B cell (primary cell): Measurements from ENCODE around the gene ARMC12. TPM values are rescaled to one million over a fixed set of nuclear protein-coding genes. Genes with fewer than 3 reads are reported as not detected.

Experiments used
- ATAC-seq: fragments of 200-7000 bp; cut with Tn5 transposase; one replicate; pipeline ENCODE4 v1.10.0; 2021; ENCODE audit warnings: low read depth, mild to moderate bottlenecking, moderate number of reproducible peaks, moderate library complexity
- CTCF ChIA-PET: fragments of 350-600 bp; sonication (Branson Sonifier 250); formaldehyde crosslinking; loops from one replicate; lab custom pipeline; 2021; ENCODE audit warnings: antibody characterized with exemption, inconsistent platforms; lab: Charles Lee
- POLR2A ChIA-PET: fragments of 350-600 bp; sonication (Branson Sonifier 250); formaldehyde crosslinking; loops from one replicate; lab custom pipeline; 2021; ENCODE audit warnings: antibody characterized with exemption; lab: Charles Lee
- DNase-seq: peaks from one replicate; pipeline ENCODE4 v3.0.0; 2013
- H2AFZ ChIP-seq: 2 replicates; pipeline ENCODE4 v1.6.1; 2012; ENCODE audit warnings: mild to moderate bottlenecking, low read depth, low read length; ENCODE audit not compliant: insufficient read depth, poor library complexity, severe bottlenecking
- H3K27ac ChIP-seq, 2 donors: 1 replicate in 1 of 2; 2 replicates in 1 of 2; pipeline ENCODE4 v1.5.1; 2012 to 2013; ENCODE audit warnings: low read length in 2 of 2, mild to moderate bottlenecking in 2 of 2, moderate library complexity in 1 of 2
- H3K27me3 ChIP-seq, 4 experiments: fragments of 200-600 bp in 1 of 4; sonication (generic) in 1 of 4; replicated peaks in 1 of 4; 1 replicate in 2 of 4; 2 replicates in 2 of 4; pipeline versions ENCODE4 v1.6.1 to v1.7.0; 2013 to 2016; ENCODE audit warnings: low read length in 3 of 4, mild to moderate bottlenecking in 2 of 4, mixed read lengths in 1 of 4, moderate library complexity in 1 of 4; ENCODE audit not compliant: insufficient read depth in 4 of 4, control insufficient read depth in 3 of 4; ENCODE audit errors: control extremely low read depth in 1 of 4
- H3K36me3 ChIP-seq, 2 experiments: replicated peaks in 1 of 2; 1 replicate in 1 of 2; 2 replicates in 1 of 2; pipeline versions ENCODE4 v1.6.1 to v1.7.1; 2013; ENCODE audit warnings: low read length in 1 of 2; ENCODE audit not compliant: insufficient read depth in 2 of 2, control insufficient read depth in 1 of 2; ENCODE audit errors: control extremely low read depth in 1 of 2, extremely low read depth in 1 of 2
- H3K4me1 ChIP-seq, 2 donors: fragments of 200-600 bp in 1 of 2; sonication (generic) in 1 of 2; 1 replicate in 1 of 2; 2 replicates in 1 of 2; pipeline versions ENCODE4 v1.5.1 to v1.6.1; 2013 to 2017; ENCODE audit warnings: low read length in 2 of 2; ENCODE audit not compliant: control insufficient read depth in 2 of 2, insufficient read depth in 2 of 2
- H3K4me2 ChIP-seq: replicated peaks from 2 replicates; pipeline ENCODE3; 2012; ENCODE audit warnings: mild to moderate bottlenecking, low read depth, low read length; ENCODE audit not compliant: poor library complexity, severe bottlenecking
- H3K4me3 ChIP-seq, 5 experiments: fragments of 200-600 bp in 1 of 5; sonication (generic) in 1 of 5; 1 replicate in 3 of 5; 2 replicates in 2 of 5; pipeline versions ENCODE4 v1.5.1 to v1.7.0; 2011 to 2016; ENCODE audit warnings: low read length in 4 of 5, mild to moderate bottlenecking in 4 of 5, low read depth in 2 of 5, control low read depth in 1 of 5, moderate library complexity in 1 of 5; ENCODE audit not compliant: insufficient read depth in 1 of 5; ENCODE audit errors: control extremely low read depth in 1 of 5, extremely low read depth in 1 of 5
- H3K79me2 ChIP-seq: fragments of 200-600 bp; sonication (generic); one replicate; pipeline ENCODE4 v1.6.0; 2016; ENCODE audit warnings: low read length; ENCODE audit not compliant: control insufficient read depth, insufficient read depth
- H3K9ac ChIP-seq: fragments of 200-600 bp; sonication (generic); 2 replicates; pipeline ENCODE4 v1.6.1; 2017; ENCODE audit warnings: mild to moderate bottlenecking, low read length, moderate library complexity
- H3K9me3 ChIP-seq, 3 donors: one replicate each; pipeline versions ENCODE4 v1.6.1 to v1.7.1; 2013; ENCODE audit warnings: low read length in 2 of 3; ENCODE audit not compliant: control insufficient read depth in 2 of 3, insufficient read depth in 1 of 3; ENCODE audit errors: control extremely low read depth in 1 of 3
- H4K20me1 ChIP-seq: 2 replicates; pipeline ENCODE4 v1.6.0; 2012; ENCODE audit warnings: mild to moderate bottlenecking, low read length; ENCODE audit not compliant: insufficient read depth, control insufficient read depth, poor library complexity, severe bottlenecking
- H3K27ac Mint-ChIP-seq: one replicate; pipeline ENCODE4 v1.8.0; 2021; ENCODE audit warnings: mixed read lengths
- H3K27me3 Mint-ChIP-seq: one replicate; pipeline ENCODE4 v1.8.0; 2021; ENCODE audit warnings: mixed read lengths
- H3K4me1 Mint-ChIP-seq: one replicate; pipeline ENCODE4 v1.8.0; 2021; ENCODE audit warnings: mixed read lengths
- H3K4me3 Mint-ChIP-seq: one replicate; pipeline ENCODE4 v1.8.0; 2021; ENCODE audit warnings: mixed read lengths
- H3K9me3 Mint-ChIP-seq: one replicate; pipeline ENCODE4 v1.8.0; 2022; ENCODE audit warnings: mixed read lengths; ENCODE audit not compliant: insufficient read depth
- CTCF ChIP-seq: fragments of 200-600 bp; IDR thresholded peaks from one replicate; pipeline ENCODE4 v1.8.0; 2022; ENCODE audit warnings: antibody characterized with exemption, mild to moderate bottlenecking
- EZH2 ChIP-seq: IDR thresholded peaks from 2 replicates; pipeline ENCODE4 v1.6.1; 2012; ENCODE audit warnings: borderline replicate concordance, low read depth, mild to moderate bottlenecking, moderate library complexity, low read length; ENCODE audit not compliant: insufficient read depth, poor library complexity, severe bottlenecking
- WGBS: methylation state at CpG from one replicate; pipeline ENCODE4 v1.1.5; 2013; ENCODE audit warnings: missing lambda C conversion rate; ENCODE audit not compliant: insufficient coverage; 5-methylcytosine and 5-hydroxymethylcytosine counted together
- intact Hi-C: fragments of 100-400 bp; cut with micrococcal nuclease; formaldehyde crosslinking; loops from one replicate; pipeline ENCODE4 v1.10.0; 2022
- polyA plus RNA-seq: library from polyadenylated mRNA; depleted of rRNA; stranded (reverse); fragments of >200 nt; gene quantifications from 2 replicates; pipeline ENCODE4 v1.2.3, GENCODE V29; 2012
- total RNA-seq, 2 donors: library from RNA; stranded (reverse); fragments of 120-200 nt in 1 of 2; gene quantifications; 1 replicate in 1 of 2; 2 replicates in 1 of 2; pipeline versions ENCODE4 v1.2.3 to v1.2.4, GENCODE V29; 2013 to 2022

The ARMC12 gene
- total and polyA plus RNA-seq, 2 donors (not counting 1 experiment from before 2014, with no cell fraction given), result 0.52 to 2.8 TPM

- H3K4me2 ChIP-seq, result no peak overlapping the region
- WGBS, result 92% methylated on average over 8 of the region's 8 CpGs
Measured at GRCh38 chr6:35797837-35798526, 61.1 kb downstream of the ARMC12 start.

More at GRCh38 chr6:35797837-35798526, 61.1 kb downstream of the ARMC12 start:
- Histone ChIP-seq H3K27me3 (peaks cover 0 to 10% (median 0%) of the 10 kb centered on the region in 4 experiments), H3K9me3 (no peaks in the 10 kb centered on the region), H3K4me3 (no peak overlapping the region), H4K20me1 (no peaks in the 10 kb centered on the region), H3K4me1 (no peaks in the 10 kb centered on the region), H2AFZ (no peak overlapping the region), H3K27ac (no peak overlapping the region), H3K36me3 (no peaks in the 10 kb centered on the region), H3K79me2 (no peaks in the 10 kb centered on the region), H3K9ac (no peak overlapping the region)
- intact Hi-C loops, result no loop called here
- no peak for ATAC-seq
- POLR2A ChIA-PET, result no interaction called here
- CTCF ChIA-PET, result no interaction called here
- Mint-ChIP-seq H3K27ac (no peak overlapping the region), H3K9me3 (no peaks in the 10 kb centered on the region), H3K27me3 (peaks cover 4% of the 10 kb centered on the region), H3K4me1 (no peaks in the 10 kb centered on the region), H3K4me3 (no peak overlapping the region)
- TF ChIP-seq EZH2, result no peak
- TF ChIP-seq CTCF, result no peak
- DNase-seq, result no peak

Other genes with a start within 250 kb of the ARMC12 start
- gene TEAD3, start 240.0 kb upstream of the ARMC12 start, total RNA-seq, result 0.17 TPM in 2 replicates
- gene TEAD3, start 240.0 kb upstream of the ARMC12 start, polyA plus RNA-seq, result not detected in 2 replicates
- not detected in 2 replicates for gene TULP1, start 224.1 kb upstream of the ARMC12 start, total RNA-seq
- gene TULP1, start 224.1 kb upstream of the ARMC12 start, polyA plus RNA-seq, result not detected in 2 replicates
- 7.4 and 8.1 TPM in 2 replicates for gene FKBP5, start 48.1 kb upstream of the ARMC12 start, total RNA-seq
- gene FKBP5, start 48.1 kb upstream of the ARMC12 start, polyA plus RNA-seq, result 1.7 and 2.8 TPM in 2 replicates
- not detected in 2 replicates for gene CLPSL2, start 39.6 kb downstream of the ARMC12 start, total RNA-seq
- gene CLPSL2, start 39.6 kb downstream of the ARMC12 start, polyA plus RNA-seq, result not detected in 2 replicates
- not detected in 2 replicates for gene CLPSL1, start 44.0 kb downstream of the ARMC12 start, total RNA-seq
- not detected in 2 replicates for gene CLPSL1, start 44.0 kb downstream of the ARMC12 start, polyA plus RNA-seq
- gene CLPS, start 60.3 kb downstream of the ARMC12 start, total RNA-seq, result not detected in 2 replicates
- not detected in 2 replicates for gene CLPS, start 60.3 kb downstream of the ARMC12 start, polyA plus RNA-seq
- not detected in 2 replicates for gene LHFPL5, start 68.3 kb downstream of the ARMC12 start, total RNA-seq
- not detected in 2 replicates for gene LHFPL5, start 68.3 kb downstream of the ARMC12 start, polyA plus RNA-seq
- 53.3 and 61.9 TPM in 2 replicates for gene SRPK1, start 184.1 kb downstream of the ARMC12 start, total RNA-seq
- 9.7 and 13.5 TPM in 2 replicates for gene SRPK1, start 184.1 kb downstream of the ARMC12 start, polyA plus RNA-seq